ENCODE measurements around the gene CPTP. TPM values are rescaled to one million over a fixed set of nuclear protein-coding genes. Genes with fewer than 3 reads are reported as not detected.

Gene CPTP
- polyA plus RNA-seq, 1 experiment = 7.1 TPM

DNA sequence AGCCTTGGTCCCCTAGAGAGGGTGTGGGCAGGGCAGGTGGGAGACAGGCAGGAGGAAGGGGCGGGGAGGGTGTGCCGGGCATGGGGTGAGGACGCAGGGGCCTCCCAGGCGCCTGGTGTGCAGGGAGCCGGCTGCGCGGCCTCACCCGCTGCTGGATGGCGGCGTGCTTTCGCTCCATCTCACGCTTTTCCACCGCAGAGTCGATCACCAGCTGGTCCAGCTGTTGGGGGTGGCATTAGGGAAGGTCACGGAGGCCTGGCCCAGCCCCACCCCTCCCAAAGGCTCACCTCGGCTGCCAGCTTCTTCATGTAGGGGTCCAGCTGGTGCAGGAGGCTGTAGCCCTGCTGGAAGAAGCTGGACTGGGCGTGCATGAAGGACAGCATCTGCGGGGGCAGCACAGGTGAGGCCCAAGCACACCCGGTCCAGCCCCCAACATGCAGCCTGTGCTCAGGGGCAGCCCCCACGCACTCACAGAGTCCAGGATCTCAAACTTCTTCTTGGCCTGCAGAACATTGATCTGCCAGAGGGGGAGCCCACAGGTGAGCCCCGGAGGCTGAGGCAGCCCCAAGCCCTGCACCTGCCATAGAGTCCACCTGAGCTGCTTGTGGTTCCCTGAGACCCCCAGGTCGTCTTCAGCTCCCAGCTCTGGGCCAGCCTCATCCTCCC lies 24.8 kb upstream of the CPTP start:
- Histone ChIP-seq H3K9me3 (ENCODE audit: control insufficient read depth, insufficient read depth, low read length) (peaks cover 2% of the 10 kb centered on the region; the same call in 1 of the 2 replicates), H3K4me3 (ENCODE audit: low read depth, low read length) (no peak overlapping the region), H3K27ac (ENCODE audit: low read depth, low read length) (no peak overlapping the region), H3K27me3 (ENCODE audit: control insufficient read depth, insufficient read depth, low read length) (no peaks in the 10 kb centered on the region)
- TF ChIP-seq, protein P1, sequence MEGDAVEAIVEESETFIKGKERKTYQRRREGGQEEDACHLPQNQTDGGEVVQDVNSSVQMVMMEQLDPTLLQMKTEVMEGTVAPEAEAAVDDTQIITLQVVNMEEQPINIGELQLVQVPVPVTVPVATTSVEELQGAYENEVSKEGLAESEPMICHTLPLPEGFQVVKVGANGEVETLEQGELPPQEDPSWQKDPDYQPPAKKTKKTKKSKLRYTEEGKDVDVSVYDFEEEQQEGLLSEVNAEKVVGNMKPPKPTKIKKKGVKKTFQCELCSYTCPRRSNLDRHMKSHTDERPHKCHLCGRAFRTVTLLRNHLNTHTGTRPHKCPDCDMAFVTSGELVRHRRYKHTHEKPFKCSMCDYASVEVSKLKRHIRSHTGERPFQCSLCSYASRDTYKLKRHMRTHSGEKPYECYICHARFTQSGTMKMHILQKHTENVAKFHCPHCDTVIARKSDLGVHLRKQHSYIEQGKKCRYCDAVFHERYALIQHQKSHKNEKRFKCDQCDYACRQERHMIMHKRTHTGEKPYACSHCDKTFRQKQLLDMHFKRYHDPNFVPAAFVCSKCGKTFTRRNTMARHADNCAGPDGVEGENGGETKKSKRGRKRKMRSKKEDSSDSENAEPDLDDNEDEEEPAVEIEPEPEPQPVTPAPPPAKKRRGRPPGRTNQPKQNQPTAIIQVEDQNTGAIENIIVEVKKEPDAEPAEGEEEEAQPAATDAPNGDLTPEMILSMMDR (IDR thresholded peaks at IDR 0.05; ENCODE audit: low read depth, low read length) = peak; percentile 19; the same call in 1 of the 2 replicates
- ChIA-PET POLR2A (no interaction called here), CTCF (no interaction called here)
- no peak for DNase-seq (ENCODE audit: low read depth, low spot score)

DNA sequence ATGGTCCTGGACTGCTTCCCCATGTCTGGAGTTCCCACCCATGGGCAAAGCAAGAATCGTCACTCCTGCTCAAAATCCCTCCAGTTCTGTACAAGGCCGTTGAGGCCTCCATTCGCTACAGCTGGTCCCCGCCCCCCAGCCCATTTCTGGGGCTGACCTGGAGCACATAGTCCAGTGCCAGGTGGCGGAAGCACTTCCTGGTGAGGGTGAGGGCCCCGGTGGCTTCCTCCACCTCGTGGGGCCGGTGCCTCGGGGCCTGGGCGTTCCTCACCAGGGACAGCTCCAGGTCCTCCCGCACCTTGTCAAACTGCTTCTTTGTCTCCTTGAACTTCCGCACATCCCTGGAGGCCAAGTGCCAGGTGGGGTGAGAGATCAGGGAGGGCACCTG lies 24.3 kb upstream of the CPTP start:
- CTCF ChIA-PET = interaction anchor here (0.7 kb wide), 1 partner anchor 178 kb away, joined by 5 read pairs; no protein-coding TSS in a partner anchor
- POLR2A ChIA-PET = no interaction called here
- Histone ChIP-seq H3K9me3 (ENCODE audit: control insufficient read depth, insufficient read depth, low read length) (no peaks in the 10 kb centered on the region; the same call in 1 of the 2 replicates), H3K27me3 (ENCODE audit: control insufficient read depth, insufficient read depth, low read length) (no peaks in the 10 kb centered on the region), H3K4me3 (ENCODE audit: low read depth, low read length) (no peak overlapping the region), H3K27ac (ENCODE audit: low read depth, low read length) (no peak overlapping the region)
- DNase-seq (ENCODE audit: low read depth, low spot score) = no peak
- TF ChIP-seq, protein P1 (IDR thresholded peaks at IDR 0.05; ENCODE audit: low read depth, low read length) = no peak

DNA sequence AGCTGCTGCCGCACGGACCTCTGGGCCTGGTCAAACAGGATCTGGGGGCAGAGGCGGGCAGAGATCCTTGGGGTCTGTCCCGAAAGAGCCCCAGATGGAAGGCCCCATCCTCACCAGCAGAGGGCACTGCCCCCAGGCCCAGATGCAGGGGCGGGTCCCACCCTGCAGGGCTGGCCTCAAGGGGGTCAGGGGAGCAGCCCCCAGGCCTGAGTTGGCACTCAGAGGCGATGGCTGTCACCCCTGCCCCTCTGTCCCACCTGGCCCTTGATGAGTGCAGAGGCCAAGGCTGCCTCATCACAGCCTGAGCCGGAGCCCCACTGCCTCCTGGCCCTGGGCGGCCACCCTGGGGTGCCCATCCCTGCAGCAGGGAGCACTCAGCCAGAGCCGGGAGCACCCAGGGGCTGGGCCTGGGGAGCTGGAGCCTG lies 22.6 kb upstream of the CPTP start:
- Histone ChIP-seq H3K27me3 (ENCODE audit: control insufficient read depth, insufficient read depth, low read length) (no peaks in the 10 kb centered on the region), H3K27ac (ENCODE audit: low read depth, low read length) (no peak overlapping the region), H3K9me3 (ENCODE audit: control insufficient read depth, insufficient read depth, low read length) (no peaks in the 10 kb centered on the region; the same call in 1 of the 2 replicates), H3K4me3 (ENCODE audit: low read depth, low read length) (no peak overlapping the region)
- DNase-seq (ENCODE audit: low read depth, low spot score) = no peak
- CTCF ChIA-PET = interaction anchor here (1.0 kb wide), 1 partner anchor 10 kb away, joined by 3 read pairs; no protein-coding TSS in a partner anchor
- POLR2A ChIA-PET = no interaction called here
- TF ChIP-seq, protein P1 (IDR thresholded peaks at IDR 0.05; ENCODE audit: low read depth, low read length) = peak; percentile 45

DNA sequence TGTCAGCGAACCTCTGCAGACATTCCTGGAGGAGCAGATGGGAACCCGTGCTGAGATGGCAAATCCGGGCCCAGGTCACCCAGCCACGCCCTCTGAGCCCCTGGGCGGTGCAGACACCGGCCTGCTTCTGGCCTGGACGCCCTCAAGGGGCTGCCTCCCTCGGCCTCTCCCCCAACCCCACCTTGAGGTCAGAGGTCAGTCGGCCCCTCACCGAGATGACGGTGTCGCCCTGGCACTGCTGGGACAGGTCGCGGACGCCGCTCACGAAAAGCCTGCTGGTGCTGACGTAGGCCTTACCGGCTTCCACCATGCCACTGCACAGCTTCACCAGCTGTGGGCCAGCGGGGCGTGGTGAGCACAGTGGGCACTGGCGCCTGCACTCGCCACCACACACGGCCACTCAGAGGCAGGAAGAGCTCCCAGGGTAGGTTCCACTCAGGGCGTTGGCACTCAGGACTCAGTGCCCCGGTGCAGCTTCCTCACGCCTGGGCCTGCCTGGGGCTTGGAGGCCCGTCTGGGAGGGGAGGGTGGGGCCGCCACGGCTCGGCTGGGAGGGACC lies 21.6 kb upstream of the CPTP start:
- no peak for DNase-seq (ENCODE audit: low read depth, low spot score)
- Histone ChIP-seq H3K9me3 (ENCODE audit: control insufficient read depth, insufficient read depth, low read length) (no peaks in the 10 kb centered on the region; the same call in 1 of the 2 replicates), H3K27me3 (ENCODE audit: control insufficient read depth, insufficient read depth, low read length) (no peaks in the 10 kb centered on the region), H3K27ac (ENCODE audit: low read depth, low read length) (no peak overlapping the region), H3K4me3 (ENCODE audit: low read depth, low read length) (no peak overlapping the region)
- ChIA-PET CTCF (no interaction called here), POLR2A (no interaction called here)
- TF ChIP-seq, protein P1 (IDR thresholded peaks at IDR 0.05; ENCODE audit: low read depth, low read length) = no peak

DNA sequence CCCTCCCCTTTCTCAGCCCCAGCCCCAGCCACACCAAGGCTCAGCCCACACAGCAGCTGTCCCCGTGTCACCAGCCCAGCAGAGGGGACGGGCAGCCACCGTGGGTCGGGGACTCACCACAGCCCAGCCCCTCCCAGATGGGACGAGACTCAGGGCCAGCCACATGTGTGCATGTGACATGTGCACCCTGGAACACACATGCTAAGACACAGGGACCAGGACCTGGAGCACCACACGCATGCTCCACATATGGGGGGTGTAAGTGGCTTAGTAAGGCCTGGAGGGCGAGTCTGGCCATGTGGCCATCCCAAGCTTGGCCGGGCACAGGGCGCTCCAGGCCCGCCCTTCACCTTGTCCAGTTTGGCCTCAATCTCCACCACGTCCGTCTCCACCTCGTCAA lies 20.9 kb upstream of the CPTP start:
- Histone ChIP-seq H3K27me3 (ENCODE audit: control insufficient read depth, insufficient read depth, low read length) (no peaks in the 10 kb centered on the region), H3K9me3 (ENCODE audit: control insufficient read depth, insufficient read depth, low read length) (no peaks in the 10 kb centered on the region; the same call in 1 of the 2 replicates), H3K4me3 (ENCODE audit: low read depth, low read length) (no peak overlapping the region), H3K27ac (ENCODE audit: low read depth, low read length) (no peak overlapping the region)
- DNase-seq (ENCODE audit: low read depth, low spot score) = no peak
- TF ChIP-seq, protein P1 (IDR thresholded peaks at IDR 0.05; ENCODE audit: low read depth, low read length) = no peak
- POLR2A ChIA-PET = no interaction called here
- CTCF ChIA-PET = no interaction called here

Data from AG04450 (cell line).